ENCODE measurements around the gene GRIA4.

GRCh38 chr11:105988197-105988596 lies 378.3 kb downstream of the GRIA4 start:
- TF ChIP-seq EZH2 (IDR thresholded peaks at IDR 0.05; ENCODE audit: low read depth) (no peak), CTCF (conservative IDR thresholded peaks at IDR 0.05) (no peak)
